Measurements from ENCODE around the gene ACVRL1.

ACVRL1 gene

GRCh38 chr12:51971679-51972421 is 64.5 kb downstream of the ACVRL1 start:
- DNase-seq, result no peak

GRCh38 chr12:51972422-51972812 is 65.1 kb downstream of the ACVRL1 start:
- DNase-seq, result no peak

GRCh38 chr12:51972849-51973273 is 65.6 kb downstream of the ACVRL1 start:
- DNase-seq, result no peak

All from activated CD4-positive, CD25-positive, alpha-beta regulatory T cell (primary cell).